Epithelial cell of prostate (primary cell): Measurements from ENCODE around the gene LIN54.
A peak's percentile ranks its signal among the peaks of the same experiment; 100 is the strongest.
"Not testable (repeated sequence)": the region's sequence is repeated elsewhere in the genome, so short reads cannot be mapped to it uniquely, and the experiment has no call there.

Experiments
- DNase-seq: peaks from one replicate; pipeline ENCODE4 v3.0.0-alpha.2; 2011; ENCODE audit warnings: low read depth, low spot score
- H3K27ac ChIP-seq: fragments of 450-650 bp; 2 replicates; pipeline ENCODE4 v1.5.1; 2017; ENCODE audit warnings: mild to moderate bottlenecking

Gene LIN54

GRCh38 chr4:82954212-82954611 lies 56.4 kb downstream of the LIN54 start:
- DNase-seq: no peak
- no peak overlapping the region for H3K27ac ChIP-seq

- no peak overlapping the region for H3K27ac ChIP-seq
- no peak for DNase-seq
Measured at GRCh38 chr4:82951196-82951595, 59.4 kb downstream of the LIN54 start.

- H3K27ac ChIP-seq: no peak overlapping the region
- no peak for DNase-seq
Measured at GRCh38 chr4:82948647-82949204, 61.9 kb downstream of the LIN54 start.

GRCh38 chr4:82947498-82947897 lies 63.1 kb downstream of the LIN54 start:
- no peak for DNase-seq
- H3K27ac ChIP-seq: no peak overlapping the region

GRCh38 chr4:82939414-82939813 lies 71.2 kb downstream of the LIN54 start:
- H3K27ac ChIP-seq: no peak overlapping the region

GRCh38 chr4:82934441-82934840 lies 76.2 kb downstream of the LIN54 start:
- no peak overlapping the region for H3K27ac ChIP-seq
- no peak for DNase-seq

More at GRCh38 chr4:82939414-82939813, 71.2 kb downstream of the LIN54 start:
- DNase-seq: no peak

- no peak for DNase-seq
- H3K27ac ChIP-seq: no peak overlapping the region
Measured at GRCh38 chr4:82930848-82931755, 79.5 kb downstream of the LIN54 start.

- no peak overlapping the region for H3K27ac ChIP-seq
- DNase-seq: no peak
Measured at GRCh38 chr4:82921795-82922194, 88.8 kb downstream of the LIN54 start.

- no peak overlapping the region for H3K27ac ChIP-seq
- DNase-seq: no peak
Measured at GRCh38 chr4:82919386-82919785, 91.2 kb downstream of the LIN54 start.

- DNase-seq: no peak
- H3K27ac ChIP-seq: no peak overlapping the region
Measured at GRCh38 chr4:82918091-82918490, 92.5 kb downstream of the LIN54 start.

- not testable (repeated sequence) for H3K27ac ChIP-seq, DNase-seq
Measured at GRCh38 chr4:82913968-82914367, 96.7 kb downstream of the LIN54 start.

GRCh38 chr4:82913305-82913704 lies 97.3 kb downstream of the LIN54 start:
- H3K27ac ChIP-seq: no peak overlapping the region
- DNase-seq: no peak

- no peak overlapping the region for H3K27ac ChIP-seq
- DNase-seq: no peak
Measured at GRCh38 chr4:82909326-82909725, 101.3 kb downstream of the LIN54 start.

- no peak overlapping the region for H3K27ac ChIP-seq
- DNase-seq: no peak
Measured at GRCh38 chr4:82906469-82906868, 104.2 kb downstream of the LIN54 start.

GRCh38 chr4:82905205-82905604 lies 105.4 kb downstream of the LIN54 start:
- DNase-seq: peak; percentile 26
- no peak overlapping the region for H3K27ac ChIP-seq

- no peak for DNase-seq
- H3K27ac ChIP-seq: no peak overlapping the region
Measured at GRCh38 chr4:82903737-82904136, 106.9 kb downstream of the LIN54 start.

- DNase-seq: no peak
- H3K27ac ChIP-seq: peak overlapping the region; percentile 95
Measured at GRCh38 chr4:82901183-82901718, 109.4 kb downstream of the LIN54 start.

GRCh38 chr4:82900411-82901182 lies 110.0 kb downstream of the LIN54 start, which contains the start of gene THAP9:
THAP9 (plus strand) TSS chr4:82900735; CDS start chr4:82900803, 68 bp downstream.
- DNase-seq: peak; percentile 98
- H3K27ac ChIP-seq: peak within 1 kb of the TSS; percentile 95

GRCh38 chr4:82900066-82900410 lies 110.6 kb downstream of the LIN54 start:
- DNase-seq: no peak
- H3K27ac ChIP-seq: peak overlapping the region; percentile 95

GRCh38 chr4:82899374-82900065 lies 111.1 kb downstream of the LIN54 start:
- H3K27ac ChIP-seq: peak overlapping the region; percentile 95
- no peak for DNase-seq
